ENCODE measurements around the gene SKP2.
"Not testable (repeated sequence)": the region's sequence is repeated elsewhere in the genome, so short reads cannot be mapped to it uniquely, and the experiment has no call there.

- TF ChIP-seq EP300, POLR2AphosphoS5 (IDR thresholded peaks at IDR 0.05): not testable (repeated sequence)
- TF ChIP-seq, protein P1, sequence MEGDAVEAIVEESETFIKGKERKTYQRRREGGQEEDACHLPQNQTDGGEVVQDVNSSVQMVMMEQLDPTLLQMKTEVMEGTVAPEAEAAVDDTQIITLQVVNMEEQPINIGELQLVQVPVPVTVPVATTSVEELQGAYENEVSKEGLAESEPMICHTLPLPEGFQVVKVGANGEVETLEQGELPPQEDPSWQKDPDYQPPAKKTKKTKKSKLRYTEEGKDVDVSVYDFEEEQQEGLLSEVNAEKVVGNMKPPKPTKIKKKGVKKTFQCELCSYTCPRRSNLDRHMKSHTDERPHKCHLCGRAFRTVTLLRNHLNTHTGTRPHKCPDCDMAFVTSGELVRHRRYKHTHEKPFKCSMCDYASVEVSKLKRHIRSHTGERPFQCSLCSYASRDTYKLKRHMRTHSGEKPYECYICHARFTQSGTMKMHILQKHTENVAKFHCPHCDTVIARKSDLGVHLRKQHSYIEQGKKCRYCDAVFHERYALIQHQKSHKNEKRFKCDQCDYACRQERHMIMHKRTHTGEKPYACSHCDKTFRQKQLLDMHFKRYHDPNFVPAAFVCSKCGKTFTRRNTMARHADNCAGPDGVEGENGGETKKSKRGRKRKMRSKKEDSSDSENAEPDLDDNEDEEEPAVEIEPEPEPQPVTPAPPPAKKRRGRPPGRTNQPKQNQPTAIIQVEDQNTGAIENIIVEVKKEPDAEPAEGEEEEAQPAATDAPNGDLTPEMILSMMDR (IDR thresholded peaks at IDR 0.05): not testable (repeated sequence)
Measured at GRCh38 chr5:36184408-36184807, 32.5 kb downstream of the SKP2 start.
